IPS-NIHi7 (cell line): ENCODE measurements around the gene SP6.

Experiments
- DNase-seq: peaks from one replicate; pipeline ENCODE4 v3.0.0; 2012; ENCODE audit warnings: mixed read lengths; ENCODE audit errors: extremely low spot score

SP6 gene

GRCh38 chr17:47879776-47880454 is 29.0 kb upstream of the SP6 start:
- DNase-seq, result no peak

- no peak for DNase-seq
Observed at GRCh38 chr17:47879028-47879585, 28.1 kb upstream of the SP6 start.

GRCh38 chr17:47878203-47879027 is 27.5 kb upstream of the SP6 start:
- DNase-seq, result no peak

GRCh38 chr17:47877368-47878034 is 26.5 kb upstream of the SP6 start:
- DNase-seq, result no peak

- no peak for DNase-seq
Observed at GRCh38 chr17:47875011-47875985, 24.3 kb upstream of the SP6 start.

GRCh38 chr17:47873200-47874090 is 22.5 kb upstream of the SP6 start:
- DNase-seq, result no peak

- no peak for DNase-seq
Observed at GRCh38 chr17:47872651-47873161, 21.7 kb upstream of the SP6 start.

- peak; percentile 60 for DNase-seq
Observed at GRCh38 chr17:47872019-47872650, 21.2 kb upstream of the SP6 start.

- no peak for DNase-seq
Observed at GRCh38 chr17:47871048-47871447, 20.1 kb upstream of the SP6 start.

GRCh38 chr17:47870056-47870455 is 19.1 kb upstream of the SP6 start:
- no peak for DNase-seq

- DNase-seq, result no peak
Observed at GRCh38 chr17:47869114-47869513, 18.2 kb upstream of the SP6 start.

- DNase-seq, result no peak
Observed at GRCh38 chr17:47867813-47868533, 17.0 kb upstream of the SP6 start.

- no peak for DNase-seq
Observed at GRCh38 chr17:47866941-47867340, 16.0 kb upstream of the SP6 start.

GRCh38 chr17:47864791-47865216 is 13.8 kb upstream of the SP6 start:
- DNase-seq, result no peak

- no peak for DNase-seq
Observed at GRCh38 chr17:47862621-47863440, 11.9 kb upstream of the SP6 start.

GRCh38 chr17:47860386-47860785 is 9.4 kb upstream of the SP6 start:
- no peak for DNase-seq

GRCh38 chr17:47857551-47858455 is 6.8 kb upstream of the SP6 start:
- DNase-seq, result peak; percentile 48
